NB4 (cell line): ENCODE data around the gene TEX2.

Source experiments
- DNase-seq: peaks from one replicate; pipeline ENCODE4 v3.0.0; 2010; ENCODE audit warnings: low read depth
- H3K4me3 ChIP-seq: one replicate; pipeline ENCODE4 v1.5.1; 2011; ENCODE audit warnings: mild to moderate bottlenecking, low read depth, low read length, moderate library complexity
- MYC ChIP-seq: IDR thresholded peaks from 2 replicates; pipeline ENCODE4 v1.6.1; 2011; ENCODE audit warnings: low read depth, low read length
- POLR2A ChIP-seq: IDR thresholded peaks from 2 replicates; pipeline ENCODE4 v1.6.1; 2011; ENCODE audit warnings: mild to moderate bottlenecking; ENCODE audit not compliant: insufficient read length; ENCODE audit errors: extremely low read depth
- TF ChIP-seq, protein P1 (sequence below): IDR thresholded peaks from 2 replicates; pipeline ENCODE4 v1.6.1; 2011; ENCODE audit warnings: low read depth, low read length
- TF ChIP-seq, protein P2 (sequence below): IDR thresholded peaks from one replicate; pipeline ENCODE4 v1.5.1; 2012; ENCODE audit warnings: low read depth, low read length

The TEX2 gene

DNA sequence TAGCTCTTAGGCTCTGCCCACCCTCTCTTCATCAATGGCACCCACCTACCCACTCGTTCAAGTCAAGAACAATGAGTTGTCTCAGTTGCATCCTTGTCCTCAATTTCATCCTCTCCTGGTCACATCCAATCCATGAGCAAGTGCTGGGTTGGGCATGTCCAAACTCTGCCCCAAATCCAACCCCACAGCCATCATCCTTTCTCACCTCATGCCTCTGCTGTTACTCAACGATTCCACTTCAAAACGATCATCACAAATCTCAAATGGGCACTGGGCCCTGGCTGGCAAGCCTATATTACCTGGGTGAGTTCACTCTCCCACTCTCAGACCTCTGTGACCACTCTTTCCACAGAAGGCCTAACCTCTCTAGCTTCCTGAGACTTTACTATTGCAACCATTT is 12.0 kb upstream of the TEX2 start:
- TF ChIP-seq, protein P1, sequence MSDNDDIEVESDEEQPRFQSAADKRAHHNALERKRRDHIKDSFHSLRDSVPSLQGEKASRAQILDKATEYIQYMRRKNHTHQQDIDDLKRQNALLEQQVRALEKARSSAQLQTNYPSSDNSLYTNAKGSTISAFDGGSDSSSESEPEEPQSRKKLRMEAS, result no peak
- TF ChIP-seq POLR2A (no peak), MYC (no peak)
- TF ChIP-seq, protein P2, sequence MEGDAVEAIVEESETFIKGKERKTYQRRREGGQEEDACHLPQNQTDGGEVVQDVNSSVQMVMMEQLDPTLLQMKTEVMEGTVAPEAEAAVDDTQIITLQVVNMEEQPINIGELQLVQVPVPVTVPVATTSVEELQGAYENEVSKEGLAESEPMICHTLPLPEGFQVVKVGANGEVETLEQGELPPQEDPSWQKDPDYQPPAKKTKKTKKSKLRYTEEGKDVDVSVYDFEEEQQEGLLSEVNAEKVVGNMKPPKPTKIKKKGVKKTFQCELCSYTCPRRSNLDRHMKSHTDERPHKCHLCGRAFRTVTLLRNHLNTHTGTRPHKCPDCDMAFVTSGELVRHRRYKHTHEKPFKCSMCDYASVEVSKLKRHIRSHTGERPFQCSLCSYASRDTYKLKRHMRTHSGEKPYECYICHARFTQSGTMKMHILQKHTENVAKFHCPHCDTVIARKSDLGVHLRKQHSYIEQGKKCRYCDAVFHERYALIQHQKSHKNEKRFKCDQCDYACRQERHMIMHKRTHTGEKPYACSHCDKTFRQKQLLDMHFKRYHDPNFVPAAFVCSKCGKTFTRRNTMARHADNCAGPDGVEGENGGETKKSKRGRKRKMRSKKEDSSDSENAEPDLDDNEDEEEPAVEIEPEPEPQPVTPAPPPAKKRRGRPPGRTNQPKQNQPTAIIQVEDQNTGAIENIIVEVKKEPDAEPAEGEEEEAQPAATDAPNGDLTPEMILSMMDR, result no peak
- no peak for DNase-seq
- no peak overlapping the region for H3K4me3 ChIP-seq

- no peak for TF ChIP-seq POLR2A
- TF ChIP-seq, protein P2, result no peak
- TF ChIP-seq, protein P1, result no peak
- no peak for TF ChIP-seq MYC
- DNase-seq, result no peak
- H3K4me3 ChIP-seq, result no peak overlapping the region
Observed at GRCh38 chr17:64273006-64273405, 9.9 kb upstream of the TEX2 start.

DNA sequence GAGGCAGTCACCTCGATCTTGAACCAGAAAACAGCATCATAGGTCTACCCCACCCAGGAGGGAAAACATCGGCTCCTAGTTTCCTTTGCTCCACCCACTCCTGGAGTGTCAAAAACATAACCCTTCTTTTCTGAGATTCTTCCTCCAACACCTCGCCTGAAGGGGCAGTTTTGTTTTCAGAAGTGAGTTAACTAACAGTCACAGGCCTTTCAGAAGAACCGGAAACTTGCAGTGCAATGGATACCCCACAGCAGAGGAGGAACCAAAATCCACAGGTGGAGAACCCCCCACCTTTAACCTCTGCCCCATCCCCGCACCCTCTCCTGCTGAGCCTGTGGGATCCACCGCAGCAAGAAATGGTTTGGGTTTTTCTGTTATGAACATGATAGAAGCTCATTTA is 7.8 kb upstream of the TEX2 start:
- no peak overlapping the region for H3K4me3 ChIP-seq
- TF ChIP-seq POLR2A (no peak), MYC (no peak)
- TF ChIP-seq, protein P2, result no peak
- TF ChIP-seq, protein P1, result no peak
- DNase-seq, result no peak

DNA sequence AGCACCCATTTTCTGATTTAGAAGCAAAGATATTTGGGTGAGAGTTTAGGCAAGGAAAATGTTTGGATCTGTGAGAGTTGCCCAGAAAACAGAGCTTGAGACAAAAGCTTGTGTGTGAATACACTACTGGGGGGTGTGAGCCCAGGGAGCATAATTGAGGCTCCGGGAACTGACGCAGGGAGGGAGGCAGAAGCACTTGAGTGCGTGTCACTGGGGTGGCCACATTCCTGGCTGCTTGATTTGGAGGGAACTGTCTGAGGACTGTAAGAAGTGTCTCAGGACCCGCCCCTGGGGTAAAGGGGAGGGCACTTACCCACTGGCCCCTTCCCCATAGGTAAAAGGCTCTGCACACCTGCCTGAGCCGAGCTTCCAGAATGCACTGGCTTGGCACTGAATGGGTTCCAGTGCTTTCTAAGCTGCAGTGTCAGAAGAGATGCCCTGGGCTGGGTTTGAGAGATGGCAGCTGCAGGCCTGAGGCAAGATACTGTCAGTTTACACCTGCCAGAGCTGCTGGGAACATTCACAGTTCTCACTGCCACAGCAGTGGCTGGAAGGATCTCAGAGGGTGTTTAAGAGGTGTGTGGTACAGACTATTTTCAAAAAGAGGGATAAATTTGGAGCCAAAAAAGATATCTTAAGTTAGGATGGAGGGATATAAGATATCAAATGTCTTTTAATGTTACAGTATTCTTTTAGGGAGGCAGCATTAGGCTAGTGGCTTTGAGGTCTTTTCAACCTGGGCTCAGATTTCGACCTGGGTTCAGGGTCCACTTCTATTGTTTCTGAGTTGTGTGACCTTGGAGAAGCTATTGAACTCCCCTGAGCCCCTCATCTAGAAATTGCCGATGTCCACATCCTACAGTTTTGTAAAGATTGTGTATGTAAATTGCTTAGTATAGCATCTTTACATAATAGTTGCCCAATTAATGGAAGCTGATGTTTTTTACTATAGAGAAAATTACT is 6.9 kb upstream of the TEX2 start:
- DNase-seq, result no peak
- H3K4me3 ChIP-seq, result no peak overlapping the region
- TF ChIP-seq, protein P2, result no peak
- no peak for TF ChIP-seq POLR2A

DNA sequence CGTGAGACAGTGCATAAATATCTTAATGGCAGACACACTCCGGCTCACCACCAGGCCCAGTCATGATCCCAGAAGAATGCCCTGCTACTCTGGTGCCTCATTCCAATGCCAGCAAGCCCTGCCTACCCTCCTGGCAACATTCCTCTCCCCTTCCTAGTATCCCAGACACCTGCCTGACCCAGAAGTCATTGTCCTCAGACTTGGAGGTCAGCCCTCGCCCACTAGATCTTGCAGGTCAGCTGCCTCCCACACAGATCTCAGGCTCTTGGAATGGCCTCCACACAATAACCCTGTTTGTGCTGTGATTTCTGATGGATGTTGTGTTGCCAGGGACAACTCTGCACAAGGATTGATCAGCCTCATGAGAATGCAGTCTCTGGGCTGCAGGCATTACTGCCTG is 1.8 kb upstream of the TEX2 start:
- DNase-seq, result no peak
- TF ChIP-seq, protein P1, result no peak
- no peak for TF ChIP-seq MYC
- TF ChIP-seq, protein P2, result no peak
- TF ChIP-seq POLR2A, result no peak
- H3K4me3 ChIP-seq, result no peak overlapping the region
